Fibroblast of skin of right quadriceps (primary cell): ENCODE measurements around the gene GLB1L2.

ENCODE experiments used
- DNase-seq: peaks from one replicate; pipeline ENCODE4 v3.0.0-alpha.2; 2013

GLB1L2 gene

GRCh38 chr11:134369656-134370525 is 38.1 kb downstream of the GLB1L2 start:
- no peak for DNase-seq

GRCh38 chr11:134370526-134371435 is 39.0 kb downstream of the GLB1L2 start:
- no peak for DNase-seq

GRCh38 chr11:134371436-134372185 is 39.8 kb downstream of the GLB1L2 start:
- no peak for DNase-seq

DNA sequence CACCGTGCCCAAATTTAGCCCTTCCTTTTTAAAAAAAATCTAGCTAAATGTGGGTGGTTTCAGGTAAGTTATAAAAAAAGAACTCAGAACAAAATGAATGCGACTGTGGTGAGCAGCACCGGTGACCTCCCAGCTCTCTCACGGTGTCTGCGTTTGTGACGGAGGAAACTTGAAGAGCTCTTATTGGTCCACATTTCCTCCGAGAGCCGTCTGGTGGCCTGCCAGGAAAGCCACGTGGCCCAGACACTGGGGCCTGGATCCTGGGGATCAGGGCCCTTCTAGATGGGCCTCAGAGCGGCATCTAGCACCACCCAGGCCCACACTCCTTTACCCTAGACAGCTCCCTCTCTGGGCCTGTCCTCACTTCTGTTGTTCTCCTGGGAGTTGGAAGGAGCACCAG is 40.7 kb downstream of the GLB1L2 start:
- no peak for DNase-seq

GRCh38 chr11:134372961-134373360 is 41.2 kb downstream of the GLB1L2 start:
- DNase-seq: no peak

DNA sequence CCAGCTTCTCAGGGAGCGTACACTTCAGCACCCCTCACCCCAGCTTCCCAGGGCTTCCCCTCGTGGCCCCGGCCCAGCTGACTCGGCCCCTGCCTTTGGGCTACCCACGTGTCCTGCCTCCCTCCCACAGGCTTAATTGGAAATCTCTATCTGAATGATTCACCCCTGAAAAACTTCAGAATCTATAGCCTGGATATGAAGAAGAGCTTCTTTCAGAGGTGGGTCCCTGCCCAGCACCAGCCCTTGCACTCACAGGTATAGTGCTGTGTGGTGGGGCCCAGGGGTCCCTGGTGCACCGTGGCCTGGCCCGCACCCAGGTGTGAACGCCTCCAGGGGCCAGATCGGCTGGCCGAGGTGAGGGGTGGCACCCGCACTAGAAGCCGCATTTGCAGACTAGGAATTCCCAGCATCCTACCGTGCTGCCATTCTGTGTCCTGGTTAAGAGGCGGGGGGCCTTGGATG is 41.8 kb downstream of the GLB1L2 start:
- DNase-seq: no peak

GRCh38 chr11:134374171-134374570 is 42.4 kb downstream of the GLB1L2 start:
- no peak for DNase-seq

DNA sequence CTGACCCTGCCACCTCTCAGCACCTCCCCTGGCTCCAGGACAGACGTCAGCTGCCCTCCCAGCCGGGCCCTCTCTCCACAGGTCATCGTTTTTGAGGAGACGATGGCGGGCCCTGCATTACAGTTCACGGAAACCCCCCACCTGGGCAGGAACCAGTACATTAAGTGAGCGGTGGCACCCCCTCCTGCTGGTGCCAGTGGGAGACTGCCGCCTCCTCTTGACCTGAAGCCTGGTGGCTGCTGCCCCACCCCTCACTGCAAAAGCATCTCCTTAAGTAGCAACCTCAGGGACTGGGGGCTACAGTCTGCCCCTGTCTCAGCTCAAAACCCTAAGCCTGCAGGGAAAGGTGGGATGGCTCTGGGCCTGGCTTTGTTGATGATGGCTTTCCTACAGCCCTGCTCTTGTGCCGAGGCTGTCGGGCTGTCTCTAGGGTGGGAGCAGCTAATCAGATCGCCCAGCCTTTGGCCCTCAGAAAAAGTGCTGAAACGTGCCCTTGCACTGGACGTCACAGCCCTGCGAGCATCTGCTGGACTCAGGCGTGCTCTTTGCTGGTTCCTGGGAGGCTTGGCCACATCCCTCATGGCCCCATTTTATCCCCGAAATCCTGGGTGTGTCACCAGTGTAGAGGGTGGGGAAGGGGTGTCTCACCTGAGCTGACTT is 43.2 kb downstream of the GLB1L2 start:
- DNase-seq: no peak

DNA sequence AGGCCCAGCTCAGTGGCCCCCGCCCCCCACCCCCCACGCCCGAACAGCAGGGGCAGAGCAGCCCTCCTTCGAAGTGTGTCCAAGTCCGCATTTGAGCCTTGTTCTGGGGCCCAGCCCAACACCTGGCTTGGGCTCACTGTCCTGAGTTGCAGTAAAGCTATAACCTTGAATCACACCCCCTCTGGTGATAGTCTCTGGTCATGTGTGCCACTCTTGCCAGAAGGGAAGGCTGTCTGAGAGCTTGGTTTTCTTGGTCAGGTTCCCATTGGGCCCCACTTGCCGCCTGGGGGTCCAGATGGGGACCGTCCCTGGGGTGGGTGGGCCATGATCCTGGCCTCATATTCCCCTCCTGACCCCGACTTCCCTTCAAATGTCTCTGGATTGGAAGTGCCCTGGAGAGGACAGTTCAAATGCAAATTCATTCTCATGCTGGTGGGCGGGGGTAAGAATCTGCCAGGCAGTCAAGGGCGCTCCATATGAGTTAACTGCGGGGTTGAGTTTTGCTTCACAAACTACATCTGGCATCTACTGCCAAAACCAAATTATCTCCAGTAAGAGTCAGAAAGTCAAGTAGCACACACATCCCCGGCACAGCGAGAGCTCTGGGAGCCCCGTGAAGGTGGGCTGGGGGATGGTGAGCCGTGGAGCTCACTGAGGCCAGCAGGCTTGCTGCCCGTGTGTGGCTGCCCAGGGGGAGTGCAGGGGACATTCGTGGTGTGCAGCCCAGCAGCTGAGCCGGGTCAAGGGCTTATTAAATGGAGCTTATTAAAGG is 44.5 kb downstream of the GLB1L2 start:
- no peak for DNase-seq

DNA sequence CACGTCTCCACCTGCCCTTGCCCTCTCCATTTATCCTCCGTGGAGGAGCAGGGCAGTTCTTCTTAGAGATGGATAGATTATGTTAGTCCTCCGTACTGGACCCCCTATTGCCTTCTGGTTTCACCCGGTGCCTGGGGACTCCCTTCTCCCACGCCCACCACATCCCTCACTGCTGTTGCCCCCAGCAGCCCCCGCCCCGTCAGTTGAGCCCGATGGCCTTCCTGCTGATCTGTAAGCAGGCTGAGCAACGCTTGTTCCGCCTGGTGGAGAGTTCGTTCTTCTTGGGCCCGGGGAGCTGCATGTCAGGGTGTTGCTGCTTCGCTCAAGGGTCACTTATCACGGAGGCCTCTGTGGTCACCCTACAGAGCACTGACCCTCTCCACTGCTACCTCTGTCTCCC is 46.1 kb downstream of the GLB1L2 start:
- DNase-seq: no peak

DNA sequence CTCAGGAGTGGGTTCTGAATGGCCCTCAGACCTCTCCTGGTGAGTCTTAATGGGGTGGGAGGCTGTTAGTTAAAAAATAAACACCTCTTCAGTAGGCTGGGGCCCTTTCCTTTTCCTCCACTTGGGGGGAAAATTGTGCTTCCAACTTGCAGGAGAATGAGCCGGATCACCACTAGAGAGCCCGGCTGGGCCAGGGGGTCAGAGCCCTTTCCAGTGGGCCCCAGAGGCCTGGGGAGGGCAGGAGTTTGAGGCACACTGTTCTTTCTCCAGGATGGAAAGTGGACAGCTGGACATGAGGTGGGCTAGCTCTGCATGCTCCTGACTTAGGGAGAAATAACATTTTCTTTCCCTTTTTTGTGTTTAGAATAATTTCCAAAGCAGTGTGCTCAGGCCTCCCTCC is 47.5 kb downstream of the GLB1L2 start:
- DNase-seq: no peak

DNA sequence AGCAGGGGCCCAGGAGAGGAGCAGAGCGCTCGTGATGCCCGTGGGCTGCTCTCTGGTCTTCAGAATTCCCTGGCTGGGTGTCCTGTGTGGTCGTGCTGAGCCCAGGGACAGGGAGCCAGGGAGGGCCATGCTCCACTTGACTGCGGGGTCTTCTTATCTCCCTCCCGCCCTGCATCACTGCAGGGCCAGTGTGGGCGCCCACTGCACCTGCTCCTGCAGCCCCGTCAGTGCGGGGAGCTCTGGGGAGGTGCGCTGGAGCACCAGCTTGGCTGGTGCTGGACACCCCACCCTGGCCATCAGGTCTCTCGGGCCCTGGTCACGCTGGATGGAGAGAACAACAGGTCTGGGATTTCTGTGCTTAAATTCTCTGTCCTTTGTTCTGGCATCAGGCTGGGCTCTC is 48.4 kb downstream of the GLB1L2 start:
- no peak for DNase-seq

DNA sequence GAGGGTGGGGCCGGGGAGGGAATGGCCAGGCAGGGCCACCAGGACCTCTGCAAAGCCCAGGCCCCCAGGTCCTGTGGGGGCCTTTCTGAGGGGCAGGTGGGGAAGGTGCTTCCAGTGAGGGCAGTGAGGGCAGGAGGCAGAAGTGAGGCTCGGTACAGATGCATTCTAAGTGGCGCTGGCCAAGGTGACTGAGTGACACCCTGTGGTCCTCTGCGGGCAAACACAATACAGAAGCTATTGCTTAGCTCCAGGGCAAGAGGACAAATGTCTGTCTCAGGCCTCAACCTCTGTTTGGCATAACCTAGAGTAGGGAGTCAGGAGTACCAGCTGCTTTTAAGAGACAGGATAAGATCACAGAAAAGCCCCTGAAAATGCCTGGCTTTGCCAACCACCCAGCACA is 49.0 kb downstream of the GLB1L2 start:
- DNase-seq: no peak

GRCh38 chr11:134382257-134382656 is 50.5 kb downstream of the GLB1L2 start:
- DNase-seq: no peak

DNA sequence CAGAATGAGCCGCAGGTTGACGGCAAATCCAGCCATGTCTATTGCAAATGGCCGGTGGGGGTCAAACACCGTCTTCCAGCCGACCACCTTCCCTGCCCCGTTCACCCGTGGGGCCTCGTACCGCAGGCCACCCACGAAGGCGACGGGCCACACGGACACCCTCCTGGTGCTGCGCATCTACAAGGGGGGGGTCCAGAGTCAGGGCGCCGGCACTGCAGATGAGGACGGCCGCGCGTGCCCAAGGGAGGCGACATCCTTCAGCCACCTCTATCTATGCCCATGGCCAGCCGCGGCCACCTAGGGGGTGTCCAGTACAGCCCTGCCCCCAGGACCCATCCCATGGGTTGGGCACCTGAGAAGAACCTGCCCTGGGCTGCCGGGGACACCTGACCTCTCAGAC is 51.0 kb downstream of the GLB1L2 start:
- DNase-seq: no peak

DNA sequence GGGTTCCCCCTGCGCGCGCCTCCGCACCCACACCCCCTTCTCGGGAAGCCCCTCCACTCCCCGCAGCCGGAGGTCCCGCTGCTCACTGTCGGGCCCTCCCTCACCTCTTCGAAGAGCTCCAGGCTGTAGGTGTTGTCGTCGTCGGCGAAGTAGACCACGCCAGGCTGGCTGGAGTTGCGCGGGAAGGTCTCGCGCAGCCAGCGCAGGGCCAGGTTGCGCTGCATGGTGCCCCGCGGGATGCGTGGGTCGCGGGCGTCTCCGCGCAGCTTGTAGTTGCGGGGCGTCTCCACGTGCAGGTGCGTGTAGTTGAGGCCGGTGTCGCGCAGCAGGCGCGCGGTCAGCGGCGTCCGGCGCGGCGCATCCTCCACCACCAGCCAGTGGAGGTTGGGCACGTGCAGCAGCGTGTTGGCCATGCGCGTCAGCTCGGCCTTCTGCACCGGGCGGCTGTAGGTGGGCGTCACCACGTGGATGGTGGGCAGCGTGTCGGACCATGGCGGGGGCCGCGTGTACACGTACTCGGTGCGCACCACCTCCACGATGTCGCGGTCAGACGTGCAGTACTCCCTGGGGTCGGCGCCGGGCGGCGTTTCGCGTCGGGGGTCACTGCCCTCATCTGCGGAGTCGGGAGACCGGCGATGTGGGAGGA is 51.9 kb downstream of the GLB1L2 start:
- no peak for DNase-seq

DNA sequence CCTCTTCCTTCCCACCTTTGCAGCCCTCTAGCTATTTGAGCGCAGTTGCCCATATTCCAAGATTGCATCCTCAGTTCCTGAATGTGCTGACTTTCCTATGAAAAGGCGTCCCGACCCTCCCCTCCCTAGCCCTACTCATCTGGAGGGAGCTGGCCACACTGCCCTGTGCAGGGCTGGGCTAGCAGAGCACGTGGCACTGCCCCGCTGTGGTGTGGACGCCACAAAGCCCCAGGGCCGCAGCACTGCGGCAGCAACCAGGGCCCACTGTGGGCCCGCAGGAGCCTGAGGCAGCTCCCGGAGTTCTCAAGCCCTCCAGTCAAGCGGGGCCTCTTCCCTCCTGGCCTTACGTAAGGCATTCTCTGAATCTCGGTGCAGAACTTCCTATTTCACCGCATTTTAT is 52.6 kb downstream of the GLB1L2 start:
- no peak for DNase-seq

DNA sequence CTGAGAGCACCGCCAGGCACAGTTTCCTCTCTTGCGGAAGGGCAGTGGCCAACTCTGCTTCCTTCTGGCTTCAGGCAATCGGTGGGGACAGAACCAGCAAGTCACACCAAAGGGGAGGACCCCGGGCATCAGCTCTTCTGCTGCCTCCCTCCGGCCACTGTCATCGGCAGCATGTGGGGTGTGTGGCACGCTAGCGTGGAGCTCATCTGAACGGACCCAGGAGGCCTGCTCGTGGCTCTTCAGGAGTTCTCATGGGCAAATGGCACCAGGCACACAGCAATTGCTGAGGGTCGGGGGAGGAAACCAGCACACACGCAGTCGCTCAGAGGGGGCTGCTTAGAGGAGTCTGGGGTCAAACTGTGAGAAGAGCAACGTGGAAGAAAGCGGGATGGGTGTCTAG is 53.4 kb downstream of the GLB1L2 start:
- DNase-seq: no peak

GRCh38 chr11:134385774-134386565 is 54.2 kb downstream of the GLB1L2 start:
- DNase-seq: no peak

DNA sequence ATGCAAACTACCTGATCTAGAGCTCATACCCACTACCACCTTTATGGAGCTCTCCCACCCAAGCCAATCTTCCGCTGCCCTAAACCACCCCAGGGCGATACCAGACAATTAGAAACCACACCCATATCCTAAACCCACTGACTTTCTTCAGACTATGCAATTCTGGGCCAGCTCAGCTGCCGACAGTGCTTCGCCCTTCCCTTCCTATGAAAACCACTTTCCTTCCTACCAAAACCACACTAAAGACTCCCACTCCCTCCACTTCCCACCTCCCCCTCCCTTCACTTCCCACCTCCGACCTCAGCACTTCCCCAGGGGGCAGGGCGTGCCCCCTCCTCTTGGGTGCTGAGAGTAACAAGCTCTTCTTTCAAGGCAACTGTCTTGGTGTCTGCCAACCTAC is 55.2 kb downstream of the GLB1L2 start:
- DNase-seq: no peak
